GM18502 (cell line): ENCODE data around the gene CARS1.

Source experiments
- ATAC-seq: cut with Tn5 transposase; IDR thresholded peaks from one replicate; pipeline ENCODE4 v1.9.1; 2021; ENCODE audit warnings: mild to moderate bottlenecking; ENCODE audit not compliant: unreplicated experiment, poor library complexity

The CARS1 gene

GRCh38 chr11:2968341-2968900 is 88.8 kb downstream of the CARS1 start:
- ATAC-seq = no peak

GRCh38 chr11:2964782-2965181 is 92.4 kb downstream of the CARS1 start:
- ATAC-seq = no peak

GRCh38 chr11:2963761-2964160 is 93.5 kb downstream of the CARS1 start:
- ATAC-seq = no peak

GRCh38 chr11:2963112-2963754 is 94.0 kb downstream of the CARS1 start:
- ATAC-seq = no peak

GRCh38 chr11:2961080-2961479 is 96.1 kb downstream of the CARS1 start:
- no peak for ATAC-seq

- ATAC-seq = no peak
These were observed 97.1 kb downstream of the CARS1 start for GRCh38 chr11:2960139-2960538.

- ATAC-seq = no peak
These were observed 99.0 kb downstream of the CARS1 start for GRCh38 chr11:2958251-2958650.

- no peak for ATAC-seq
These were observed 101.2 kb downstream of the CARS1 start for GRCh38 chr11:2955906-2956476.

GRCh38 chr11:2954263-2954662 is 103.0 kb downstream of the CARS1 start:
- ATAC-seq = no peak

- no peak for ATAC-seq
These were observed 104.9 kb downstream of the CARS1 start for GRCh38 chr11:2952290-2952689.

- no peak for ATAC-seq
These were observed 105.8 kb downstream of the CARS1 start for GRCh38 chr11:2951231-2952110.
